Measurements from ENCODE around the gene GUCD1. TPM values are rescaled to one million over a fixed set of nuclear protein-coding genes. Genes with fewer than 3 reads are reported as not detected.

GUCD1 gene
- total and polyA plus RNA-seq, 10 of the 15 experiments (the other 5 are each of a cell fraction or from before 2014, with no cell fraction given), result 56.0 to 177 (median 88.2) TPM

- no peak for TF ChIP-seq FOXK2 (IDR thresholded peaks at IDR 0.05)
- no peak for TF ChIP-seq RBBP5 (conservative IDR thresholded peaks at IDR 0.05)
- no peak for TF ChIP-seq CEBPB (IDR thresholded peaks at IDR 0.05; ENCODE audit: borderline replicate concordance in 1 of 2, low read depth in 2 of 2, low read length in 2 of 2)
- TF ChIP-seq TARDBP (IDR thresholded peaks at IDR 0.05; ENCODE audit: borderline replicate concordance), result no peak
- TF ChIP-seq NBN (IDR thresholded peaks at IDR 0.05), result no peak
- TF ChIP-seq POLR2AphosphoS2 (IDR thresholded peaks at IDR 0.05; ENCODE audit: low read depth, low read length), result no peak
- peak; percentile 53 for TF ChIP-seq IKZF1 (conservative IDR thresholded peaks at IDR 0.05)
- 0 out of 2 replicates have a peak, but pooled peaks have one; percentile 40 for TF ChIP-seq LARP7 (IDR thresholded peaks at IDR 0.05)
- TF ChIP-seq RB1 (IDR thresholded peaks at IDR 0.05; ENCODE audit: borderline replicate concordance), result no peak
- no peak for TF ChIP-seq SMAD5 (IDR thresholded peaks at IDR 0.05; ENCODE audit: low read depth)
- TF ChIP-seq HDAC2 (IDR thresholded peaks at IDR 0.05), result no peak
- no peak for TF ChIP-seq CBX5 (IDR thresholded peaks at IDR 0.05; ENCODE audit: low read depth)
- no peak for TF ChIP-seq CHD1 (IDR thresholded peaks at IDR 0.05; ENCODE audit: low read depth, low read length)
- no peak for TF ChIP-seq ZBTB4 (CRISPR knock-in tag; IDR thresholded peaks at IDR 0.05)
These were observed 38.1 kb upstream of the GUCD1 start, which contains the start of gene LRRC75B (continued) for GRCh38 chr22:24592851-24593558.

Measured in GM12878 (cell line).